Cerebellar cortex (tissue), 1 donor: ENCODE measurements around the gene SMAD6.
"Not testable (repeated sequence)": the region's sequence is repeated elsewhere in the genome, so short reads cannot be mapped to it uniquely, and the experiment has no call there.

Source experiments
- DNase-seq: peaks from one replicate; pipeline ENCODE4 v3.0.0-alpha.2; 2015; ENCODE audit warnings: low spot score

SMAD6 gene

DNA sequence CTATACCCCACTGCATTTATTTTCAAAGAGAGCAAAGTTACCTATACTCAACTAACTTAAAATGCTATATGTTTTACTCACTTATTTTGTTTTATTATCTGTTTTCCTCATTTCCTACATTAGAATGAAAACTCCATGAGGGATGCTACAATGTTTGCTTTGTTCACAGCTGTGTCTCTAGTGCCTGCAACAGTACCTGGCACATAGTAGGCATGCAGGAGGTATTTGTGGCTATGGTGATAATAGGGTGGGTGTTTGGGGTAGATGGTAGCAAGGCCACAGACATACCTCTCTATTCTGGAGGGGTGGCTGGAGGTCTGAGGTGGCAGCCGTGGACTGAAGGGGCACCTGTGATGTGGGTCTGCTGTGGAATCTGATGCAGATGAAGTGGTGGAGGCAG, 24.7 kb upstream of the SMAD6 start:
- DNase-seq = no peak

DNA sequence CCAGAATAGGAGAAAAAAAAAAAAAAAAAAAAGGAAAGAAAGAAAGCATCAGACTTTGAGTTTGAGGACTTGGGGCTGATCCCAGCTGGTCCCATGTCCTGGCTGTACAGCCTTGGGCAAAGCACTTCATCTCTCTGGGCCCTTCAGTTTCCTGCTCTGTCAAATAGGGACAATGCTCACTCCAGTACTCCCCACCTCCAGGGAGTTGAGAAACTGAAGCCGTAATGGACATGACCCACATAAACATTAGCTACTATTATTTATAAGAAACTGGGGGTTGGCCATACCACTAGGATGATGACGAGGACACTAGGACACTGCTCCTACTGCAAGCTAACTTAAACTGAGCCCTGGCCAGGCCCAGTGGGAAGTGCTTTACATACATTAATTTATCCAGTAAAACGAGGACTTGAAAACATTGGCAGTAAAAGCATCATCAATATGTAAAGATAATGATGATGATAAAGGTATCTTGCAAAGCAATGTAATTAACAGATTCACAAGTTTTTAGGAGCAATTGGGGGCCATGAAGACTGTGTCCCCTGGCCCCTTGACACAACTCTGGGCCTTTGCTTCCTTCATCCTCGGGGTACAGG, 22.9 kb upstream of the SMAD6 start:
- DNase-seq = no peak

DNA sequence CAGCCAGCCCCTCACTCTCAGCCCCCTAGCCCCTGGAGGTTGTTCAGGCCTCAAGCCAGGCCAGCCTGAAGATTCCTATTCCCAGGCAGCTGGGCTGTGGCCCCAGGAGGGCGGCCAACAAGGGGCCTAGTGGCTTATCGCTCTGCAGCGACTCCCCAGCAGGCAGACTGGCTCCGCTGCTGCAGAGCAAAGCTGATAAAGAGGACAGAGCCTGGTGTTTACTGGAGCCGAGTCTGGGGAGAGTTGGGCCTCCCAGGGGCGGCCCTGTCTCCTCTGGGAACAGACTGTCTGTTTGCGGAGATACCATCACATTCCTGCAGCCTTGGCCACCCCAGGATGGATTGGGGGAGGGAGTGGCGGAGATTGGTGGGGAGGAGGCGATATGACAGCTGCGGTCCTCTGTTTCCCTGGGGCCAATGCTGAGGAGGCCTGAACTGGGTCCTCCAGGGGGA, 22.4 kb upstream of the SMAD6 start:
- DNase-seq = no peak

DNA sequence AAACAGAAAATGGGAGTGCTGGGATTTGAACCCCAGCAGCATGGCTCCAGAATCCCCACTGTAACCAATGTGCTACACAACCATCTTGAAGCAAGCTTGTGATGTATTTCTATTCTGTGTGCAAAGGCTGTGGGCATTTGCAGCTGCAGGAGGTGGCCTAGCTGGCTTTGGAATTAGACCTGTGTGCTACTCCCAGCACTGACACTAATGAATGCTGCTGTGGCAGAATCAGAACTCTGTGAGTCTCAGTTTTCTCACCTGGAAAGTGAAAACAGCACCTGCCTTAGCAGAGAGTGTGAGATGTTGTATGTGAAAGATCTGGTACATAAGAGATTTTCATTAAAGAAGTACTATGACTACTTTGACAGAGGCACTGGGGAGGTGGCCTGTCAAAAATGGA, 21.5 kb upstream of the SMAD6 start:
- DNase-seq = no peak

DNA sequence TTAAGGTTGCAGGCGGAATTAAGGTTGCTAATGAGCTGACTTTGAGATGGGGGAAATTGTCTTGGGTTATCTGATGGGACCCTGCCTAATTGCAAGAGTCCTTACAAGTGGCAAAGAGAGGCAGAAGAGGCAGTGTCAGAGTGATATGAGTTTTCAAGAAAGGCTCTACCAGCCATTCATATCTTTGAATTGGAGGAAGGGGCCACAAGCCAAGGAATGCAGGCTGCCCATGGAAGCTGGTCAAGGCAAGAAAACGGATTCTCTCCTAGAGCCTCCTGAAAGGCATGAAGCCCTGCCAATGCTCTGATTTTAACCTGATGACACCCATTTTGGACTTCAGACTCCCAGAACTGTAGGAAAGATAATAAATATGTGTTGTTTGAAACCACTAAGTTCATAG, 20.6 kb upstream of the SMAD6 start:
- no peak for DNase-seq

DNA sequence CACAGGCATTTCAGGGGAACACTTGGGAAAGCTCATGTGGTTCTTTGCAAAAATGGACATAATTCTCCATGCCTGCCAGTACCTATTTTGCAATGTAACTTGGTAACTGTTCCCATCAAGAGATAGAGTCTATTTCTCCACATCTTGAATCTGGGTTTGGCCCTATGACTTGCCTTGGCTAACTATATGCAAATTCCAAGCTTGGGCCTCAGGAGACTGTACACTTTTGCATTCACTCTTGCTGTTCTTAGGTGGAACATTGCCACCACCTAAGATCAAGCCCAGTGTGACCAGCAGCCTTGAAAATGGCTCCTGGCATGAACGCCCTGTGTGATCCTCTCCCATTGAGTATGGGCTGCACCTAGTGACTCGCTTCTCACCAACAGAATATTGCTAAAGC, 19.8 kb upstream of the SMAD6 start:
- DNase-seq = no peak

DNA sequence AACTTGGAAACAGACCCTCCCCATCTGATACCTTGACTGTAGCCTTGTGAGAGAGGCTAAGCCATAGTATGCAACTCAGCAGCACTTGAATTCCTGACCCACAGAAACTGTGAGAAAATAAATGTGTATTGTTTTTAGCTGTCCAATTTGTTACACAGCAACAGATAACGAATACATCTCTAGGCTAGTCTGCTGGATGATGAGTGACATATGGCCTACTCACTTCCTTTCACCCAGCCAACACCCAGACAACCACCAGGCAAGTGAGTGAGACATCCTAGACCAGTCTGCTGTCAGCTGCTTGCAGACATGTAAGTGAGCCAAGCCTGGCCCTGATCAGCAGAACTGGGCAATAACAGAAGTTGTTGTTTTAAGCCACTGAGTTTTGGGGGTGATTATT, 19.2 kb upstream of the SMAD6 start:
- DNase-seq = no peak

DNA sequence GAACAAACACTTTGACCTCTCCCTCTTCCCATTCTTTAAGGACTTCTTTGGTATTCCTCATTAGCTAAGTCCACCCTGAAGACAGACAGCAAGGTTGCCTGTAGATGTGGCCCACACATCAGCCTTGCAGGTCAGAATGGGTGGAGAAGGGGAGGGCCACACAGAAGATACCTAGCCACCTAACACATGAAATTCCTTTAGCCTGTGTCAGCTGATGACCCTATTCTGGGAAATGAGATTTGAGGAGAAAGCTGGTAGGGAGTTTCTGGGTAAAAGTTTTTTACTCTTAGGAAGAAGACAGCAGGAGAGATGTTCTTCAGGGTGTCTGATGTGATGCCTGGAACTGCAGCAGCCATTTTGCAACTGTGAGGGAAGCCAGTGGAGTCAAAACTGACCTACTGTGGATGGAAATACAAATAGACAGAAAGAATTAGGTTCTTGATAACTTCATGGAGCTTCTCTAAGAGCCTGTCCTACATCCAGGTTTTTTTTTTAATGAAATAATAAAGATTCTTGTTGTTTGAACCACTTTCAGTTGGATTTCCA, 17.8 kb upstream of the SMAD6 start:
- no peak for DNase-seq

DNA sequence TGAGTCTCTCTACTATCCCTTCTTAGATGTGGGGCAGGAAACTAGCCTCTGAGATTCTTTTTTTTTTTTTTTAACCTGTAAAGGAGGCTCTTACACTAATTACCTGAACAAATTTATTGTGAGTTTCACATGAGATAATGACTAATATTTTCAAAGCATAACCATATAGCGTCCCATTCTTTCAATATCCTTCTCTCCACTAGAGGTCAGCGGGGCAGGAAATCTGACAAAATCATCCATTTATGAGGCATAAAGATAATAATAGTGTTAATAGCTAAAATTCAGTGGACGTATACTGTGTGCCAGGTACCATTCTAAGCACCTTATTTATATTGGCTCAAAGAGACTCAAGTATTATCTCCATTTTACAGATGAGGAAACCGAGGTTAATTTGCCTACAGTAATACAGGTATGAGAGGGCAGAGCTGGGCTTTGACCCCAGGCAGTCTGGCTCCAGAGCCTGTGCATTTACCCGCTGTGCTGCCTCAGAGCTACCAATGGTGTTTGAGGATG, 16.3 kb upstream of the SMAD6 start:
- DNase-seq = no peak

DNA sequence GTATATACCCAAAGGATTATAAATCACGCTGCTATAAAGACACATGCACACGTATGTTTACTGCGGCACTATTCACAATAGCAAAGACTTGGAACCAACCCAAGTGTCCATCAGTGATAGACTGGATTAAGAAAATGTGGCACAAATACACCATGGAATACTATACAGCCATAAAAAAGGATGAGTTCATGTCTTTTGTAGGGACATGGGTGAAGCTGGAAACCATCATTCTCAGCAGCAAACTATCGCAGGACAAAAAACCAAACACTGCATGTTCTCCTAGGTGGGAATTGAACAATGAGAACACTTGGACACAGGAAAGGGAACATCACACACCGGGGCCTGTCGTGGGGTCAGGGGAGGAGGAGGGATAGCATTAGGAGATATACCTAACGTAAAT, 11.1 kb upstream of the SMAD6 start:
- not testable (repeated sequence) for DNase-seq

DNA sequence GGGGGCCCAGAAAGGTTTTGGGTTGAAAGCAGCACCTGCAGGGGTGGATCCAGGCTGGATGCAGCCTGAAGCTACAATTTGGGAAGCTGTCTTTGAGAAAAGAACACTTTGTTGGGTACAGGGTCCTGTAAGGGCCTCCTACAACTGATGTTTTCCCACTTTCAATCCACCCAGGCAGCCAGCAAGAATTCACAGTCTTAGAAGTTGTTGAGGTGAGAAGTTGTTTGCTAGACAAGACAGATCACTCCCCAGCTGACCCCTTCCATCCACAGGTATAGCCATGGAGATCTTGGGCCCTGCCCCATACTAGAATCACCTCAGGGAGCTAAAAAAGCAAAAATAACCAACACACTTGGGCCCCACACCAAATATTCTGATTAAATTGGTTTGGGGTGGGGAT, 10.3 kb upstream of the SMAD6 start:
- DNase-seq = no peak

DNA sequence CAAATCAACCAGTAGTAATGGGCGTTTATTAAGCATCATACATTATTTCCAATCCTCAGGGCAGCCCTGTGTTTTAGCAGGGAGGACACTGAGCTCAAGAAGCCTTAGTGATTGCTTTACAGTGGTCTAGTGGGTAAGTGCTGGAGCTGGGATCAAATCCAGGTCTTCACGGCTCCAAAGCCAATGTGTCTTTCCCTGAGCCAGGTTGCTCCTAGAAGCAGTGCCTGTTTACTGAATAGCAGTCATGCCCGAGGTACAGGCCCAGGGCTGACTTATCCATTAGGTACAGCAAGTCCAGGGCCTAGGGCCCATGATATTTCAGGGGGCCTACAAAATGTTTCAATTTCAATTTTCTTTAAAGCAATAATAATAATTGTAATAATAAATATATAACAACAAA, 9.6 kb upstream of the SMAD6 start:
- DNase-seq = no peak

DNA sequence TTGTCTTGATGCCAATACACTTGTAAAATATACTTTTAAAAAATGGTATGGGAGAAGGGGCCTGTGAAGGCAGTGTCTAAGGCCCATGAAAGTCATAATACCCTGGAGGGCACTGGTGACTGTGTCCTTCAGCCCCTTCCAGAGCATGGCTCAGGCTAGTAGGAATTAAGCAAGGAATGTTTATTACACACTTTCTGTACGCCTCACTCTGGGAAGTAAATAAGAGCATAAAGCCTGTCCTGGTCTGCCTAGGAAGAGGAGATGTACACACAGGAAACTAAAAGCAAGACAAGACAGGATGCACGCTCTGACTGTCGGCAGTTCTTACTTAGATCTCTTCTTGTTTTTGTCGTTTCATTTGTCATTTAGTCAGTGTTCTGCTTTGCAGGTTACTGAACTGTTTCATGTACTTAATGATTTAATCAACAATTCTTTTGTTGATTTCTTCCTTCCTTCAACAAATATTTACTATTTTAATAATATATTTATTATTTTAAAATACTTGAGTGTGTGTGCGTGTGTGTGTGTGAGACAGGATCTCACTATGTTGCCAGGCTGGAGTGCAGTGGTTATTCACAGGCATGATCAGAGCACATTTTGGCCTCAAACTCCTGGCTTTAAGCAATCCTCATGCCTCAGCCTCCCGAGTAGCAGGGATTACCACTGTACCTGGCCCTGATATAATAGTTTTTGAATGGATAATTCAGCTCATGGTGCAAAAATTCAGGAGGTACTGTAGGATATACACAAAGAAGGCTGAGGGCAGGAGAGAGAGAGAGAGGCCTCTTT, 9.0 kb upstream of the SMAD6 start:
- no peak for DNase-seq

DNA sequence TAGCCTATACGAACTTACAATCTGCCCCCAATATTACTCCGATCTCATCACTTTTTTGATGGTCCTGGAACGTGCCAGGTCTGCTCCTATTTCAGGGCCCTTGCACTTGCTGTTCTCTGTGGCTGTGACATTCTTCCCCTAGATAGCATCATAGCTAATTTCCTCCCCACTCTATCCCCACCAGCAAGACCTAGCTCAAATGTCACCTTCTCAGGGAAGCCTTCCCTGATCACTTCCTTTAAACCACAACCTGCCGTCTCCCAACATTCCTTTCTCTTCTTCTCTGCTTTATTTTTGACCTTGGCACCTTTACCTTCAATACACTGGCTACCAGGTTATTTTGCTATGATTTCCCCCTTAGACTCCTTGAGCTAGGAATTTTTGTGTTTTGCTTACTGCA, 5.3 kb upstream of the SMAD6 start:
- no peak for DNase-seq

DNA sequence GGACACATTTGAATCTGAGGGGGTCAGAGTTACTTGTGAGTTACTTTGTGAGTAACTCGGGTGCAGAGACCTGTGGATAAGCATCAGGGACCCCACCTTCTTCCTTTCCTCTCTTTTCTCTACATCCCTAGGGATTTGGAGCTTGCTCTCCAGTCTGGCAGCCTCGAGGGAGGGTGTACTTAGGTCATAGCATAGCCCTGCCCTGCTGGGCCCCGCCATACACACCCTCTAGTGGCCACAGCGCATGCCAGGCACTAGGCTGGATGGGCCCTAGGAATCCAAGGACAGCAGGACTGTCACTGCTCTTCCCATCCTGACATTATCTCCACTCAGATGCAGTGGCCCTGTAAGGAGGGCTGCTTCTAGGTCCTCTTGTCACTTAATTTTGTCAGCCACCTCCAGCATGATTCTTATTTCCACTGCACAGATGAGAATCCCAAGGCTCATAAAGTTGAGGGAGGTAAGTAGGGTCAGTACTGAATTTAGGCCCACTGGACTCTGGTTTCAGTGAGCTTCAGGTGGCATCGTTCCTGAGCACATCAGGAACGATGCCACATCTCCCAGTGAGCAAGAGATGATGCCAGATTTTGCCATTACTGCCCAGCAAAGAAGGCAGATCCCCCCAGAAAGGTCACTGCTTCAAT, 3.6 kb upstream of the SMAD6 start:
- peak; percentile 62 for DNase-seq

DNA sequence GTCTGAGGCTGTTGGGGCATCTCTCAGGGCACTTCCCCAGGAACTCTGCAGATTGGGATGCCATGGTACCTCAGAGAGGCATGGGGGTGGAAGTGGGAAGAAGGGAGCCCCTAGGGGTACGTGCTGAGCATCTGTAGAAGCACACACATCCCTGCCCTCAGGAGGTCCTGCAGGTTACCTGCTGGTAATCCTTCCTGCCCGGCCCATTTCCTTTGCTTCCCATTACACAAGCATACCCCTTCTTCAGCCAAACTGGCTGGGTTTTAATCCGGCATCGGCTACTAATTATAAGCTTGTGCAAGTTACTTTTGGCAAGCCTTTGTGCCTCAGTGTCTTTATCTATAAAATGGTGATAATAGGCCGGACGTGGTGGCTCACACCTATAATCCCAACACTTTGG, 3.1 kb upstream of the SMAD6 start:
- DNase-seq = no peak

DNA sequence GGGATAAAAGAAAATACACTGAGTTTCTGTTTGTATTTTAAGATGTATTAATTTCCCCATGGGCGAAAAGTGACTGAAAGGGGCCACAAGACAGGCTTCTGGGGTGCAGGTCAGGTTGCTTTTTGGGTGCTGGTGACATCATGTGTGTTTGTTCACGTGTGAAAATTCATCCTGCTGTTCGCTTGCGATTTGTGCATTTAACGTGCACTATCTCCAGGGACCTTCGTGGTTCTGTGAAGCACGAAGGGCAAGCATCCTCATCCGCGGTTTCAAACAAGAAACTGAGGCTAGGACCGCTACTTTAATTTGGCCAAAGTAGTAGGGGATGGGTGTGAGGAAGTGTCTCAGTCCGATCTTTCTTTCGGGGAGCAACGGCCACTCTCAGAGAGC, 1.6 kb upstream of the SMAD6 start:
- no peak for DNase-seq

DNA sequence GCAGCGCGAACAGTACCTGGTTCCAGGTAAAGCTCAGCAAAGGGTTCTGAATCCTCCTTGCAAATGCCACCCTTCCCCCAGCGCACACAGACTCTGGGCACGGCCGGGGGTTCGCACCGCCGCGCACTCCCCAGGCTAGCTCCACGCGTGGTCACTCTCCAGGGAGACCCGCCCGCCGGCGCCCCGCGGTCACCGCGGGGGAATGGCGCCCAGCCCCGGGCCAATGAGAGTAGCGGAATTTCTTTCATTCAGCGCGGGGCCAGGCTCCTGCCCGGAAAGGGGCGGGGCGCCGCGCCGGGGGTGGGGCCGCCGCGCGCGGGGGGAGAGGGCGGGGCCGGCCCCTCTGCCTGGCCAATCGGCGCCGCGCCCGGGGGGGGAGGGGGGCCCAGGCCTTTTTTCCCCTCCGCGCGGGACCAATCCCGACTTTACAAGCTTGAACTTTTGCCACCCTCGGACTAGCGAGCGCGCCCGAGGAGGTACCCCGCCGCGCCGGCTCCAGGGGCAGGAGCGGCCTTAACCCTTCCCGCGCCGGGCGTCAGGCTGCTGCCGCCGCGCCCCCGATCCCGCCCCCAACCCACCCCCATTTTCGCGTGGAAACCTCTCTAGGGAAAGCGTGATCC, 1.1 kb upstream of the SMAD6 start:
- peak; percentile 83 for DNase-seq

DNA sequence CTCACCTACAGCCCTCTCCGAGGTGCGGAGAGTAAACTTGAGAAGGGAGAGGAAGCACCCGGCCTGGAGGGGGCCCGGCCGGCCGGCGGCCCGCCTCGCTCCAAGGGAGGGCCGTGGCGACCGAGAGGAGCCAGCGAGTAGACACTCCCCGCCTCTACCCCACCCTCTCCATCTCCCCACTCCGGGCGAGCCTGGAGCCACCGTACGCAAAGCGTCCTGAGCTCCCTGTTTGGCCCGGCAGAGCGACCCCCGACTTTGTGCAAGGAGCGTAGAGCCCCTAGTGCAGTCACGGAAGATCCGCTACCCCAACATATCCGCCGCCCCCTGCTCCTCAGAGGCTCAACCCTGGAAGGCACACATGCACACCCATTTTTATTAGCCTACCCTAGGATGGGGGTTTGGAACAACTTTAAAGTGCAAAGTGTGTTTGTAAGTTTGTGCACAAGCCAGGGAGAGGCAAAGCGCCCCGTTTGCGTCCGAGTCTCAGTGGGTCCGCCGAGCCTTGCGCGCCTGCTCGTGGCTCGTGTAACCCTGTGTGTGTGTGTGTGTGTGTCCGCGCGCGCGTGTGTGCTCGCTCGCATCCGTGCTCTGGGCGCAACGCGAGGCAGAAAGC, 508 bp upstream of the SMAD6 start:
- DNase-seq = peak; percentile 50

DNA sequence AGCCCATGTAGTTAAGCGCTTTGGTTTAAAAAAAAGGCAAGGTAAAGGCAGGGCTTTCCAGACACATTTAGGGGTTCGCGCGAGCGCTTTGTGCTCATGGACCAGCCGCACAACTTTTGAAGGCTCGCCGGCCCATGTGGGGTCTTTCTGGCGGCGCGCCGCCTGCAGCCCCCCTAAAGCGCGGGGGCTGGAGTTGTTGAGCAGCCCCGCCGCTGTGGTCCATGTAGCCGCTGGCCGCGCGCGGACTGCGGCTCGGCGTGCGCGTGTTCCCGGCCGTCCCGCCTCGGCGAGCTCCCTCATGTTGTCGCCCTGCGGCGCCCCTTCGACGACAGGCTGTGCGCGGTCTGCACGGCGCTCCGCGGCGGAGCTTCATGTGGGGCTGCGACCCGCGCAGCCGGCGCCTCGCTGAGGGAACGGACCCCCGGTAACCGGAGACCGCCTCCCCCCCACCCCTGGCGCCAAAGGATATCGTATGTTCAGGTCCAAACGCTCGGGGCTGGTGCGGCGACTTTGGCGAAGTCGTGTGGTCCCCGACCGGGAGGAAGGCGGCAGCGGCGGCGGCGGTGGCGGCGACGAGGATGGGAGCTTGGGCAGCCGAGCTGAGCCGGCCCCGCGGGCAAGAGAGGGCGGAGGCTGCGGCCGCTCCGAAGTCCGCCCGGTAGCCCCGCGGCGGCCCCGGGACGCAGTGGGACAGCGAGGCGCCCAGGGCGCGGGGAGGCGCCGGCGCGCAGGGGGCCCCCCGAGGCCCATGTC, 927 bp downstream of the SMAD6 start:
- no peak for DNase-seq

DNA sequence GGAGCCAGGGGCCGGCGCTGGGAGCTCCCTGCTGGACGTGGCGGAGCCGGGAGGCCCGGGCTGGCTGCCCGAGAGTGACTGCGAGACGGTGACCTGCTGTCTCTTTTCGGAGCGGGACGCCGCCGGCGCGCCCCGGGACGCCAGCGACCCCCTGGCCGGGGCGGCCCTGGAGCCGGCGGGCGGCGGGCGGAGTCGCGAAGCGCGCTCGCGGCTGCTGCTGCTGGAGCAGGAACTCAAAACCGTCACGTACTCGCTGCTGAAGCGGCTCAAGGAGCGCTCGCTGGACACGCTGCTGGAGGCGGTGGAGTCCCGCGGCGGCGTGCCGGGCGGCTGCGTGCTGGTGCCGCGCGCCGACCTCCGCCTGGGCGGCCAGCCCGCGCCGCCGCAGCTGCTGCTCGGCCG, 1.5 kb downstream of the SMAD6 start:
- no peak for DNase-seq
